Non-pigmented ciliary epithelial cell (primary cell): ENCODE results near the gene SNX21.
"Not testable (repeated sequence)": the region's sequence is repeated elsewhere in the genome, so short reads cannot be mapped to it uniquely, and the experiment has no call there.

Experiments used
- DNase-seq: peaks from one replicate; pipeline ENCODE4 v3.0.0-alpha.2; 2010; ENCODE audit warnings: low read depth

SNX21 gene

GRCh38 chr20:45850926-45851325 lies 17.3 kb downstream of the SNX21 start:
- DNase-seq: no peak

- DNase-seq: no peak
Observed at GRCh38 chr20:45851501-45851900, 17.9 kb downstream of the SNX21 start.

- DNase-seq: no peak
Observed at GRCh38 chr20:45852326-45852725, 18.7 kb downstream of the SNX21 start.

GRCh38 chr20:45853484-45853883 lies 19.9 kb downstream of the SNX21 start:
- no peak for DNase-seq

GRCh38 chr20:45857114-45857881 lies 23.7 kb downstream of the SNX21 start, which contains the start of the genes ACOT8 and ZSWIM3:
Gene ACOT8 (minus strand): TSS chr20:45857392. CDS start chr20:45857315, 77 bp downstream.
Gene ZSWIM3 (plus strand): TSS chr20:45857614. CDS start chr20:45857826, 212 bp downstream.
- DNase-seq: peak; percentile 100

- DNase-seq: no peak
Observed at GRCh38 chr20:45857882-45858216, 24.2 kb downstream of the SNX21 start.

GRCh38 chr20:45859916-45860315 lies 26.3 kb downstream of the SNX21 start:
- no peak for DNase-seq

GRCh38 chr20:45860560-45861220 lies 27.1 kb downstream of the SNX21 start:
- no peak for DNase-seq

GRCh38 chr20:45861221-45862075 lies 27.8 kb downstream of the SNX21 start:
- DNase-seq: no peak

GRCh38 chr20:45863543-45864470 lies 30.2 kb downstream of the SNX21 start:
- no peak for DNase-seq

GRCh38 chr20:45866454-45866853 lies 32.9 kb downstream of the SNX21 start:
- DNase-seq: no peak

GRCh38 chr20:45867136-45867818 lies 33.7 kb downstream of the SNX21 start:
- DNase-seq: no peak

GRCh38 chr20:45867819-45868176 lies 34.2 kb downstream of the SNX21 start:
- no peak for DNase-seq

GRCh38 chr20:45872626-45873025 lies 39.0 kb downstream of the SNX21 start:
- DNase-seq: no peak

- DNase-seq: no peak
Observed at GRCh38 chr20:45873409-45874103, 40.0 kb downstream of the SNX21 start.

GRCh38 chr20:45874104-45874481 lies 40.5 kb downstream of the SNX21 start:
- not testable (repeated sequence) for DNase-seq

GRCh38 chr20:45874576-45874975 lies 41.0 kb downstream of the SNX21 start:
- DNase-seq: no peak

- no peak for DNase-seq
Observed at GRCh38 chr20:45878076-45878761, 44.6 kb downstream of the SNX21 start.

- peak; percentile 97 for DNase-seq
Observed at GRCh38 chr20:45880988-45881788, 47.6 kb downstream of the SNX21 start, which contains the start of gene ZSWIM1. Gene ZSWIM1 (plus strand): TSS chr20:45881227. CDS start chr20:45882593, 1,366 bp downstream.
